Ovary (tissue), 3 donors: ENCODE data around the gene CRTC2.

Experiments used
- POLR2A ChIP-seq: fragments of 450-650 bp; IDR thresholded peaks from one replicate; pipeline ENCODE4 v1.6.1; 2017; ENCODE audit warnings: antibody characterized with exemption, mild to moderate bottlenecking, moderate library complexity
- TF ChIP-seq, protein P1 (sequence below), 3 donors: fragments of 450-650 bp in 2 of 3; fragments of 200-600 bp in 1 of 3; IDR thresholded peaks; one replicate each; pipeline versions ENCODE4 v1.5.1 to v1.8.0; 2016 to 2022; ENCODE audit warnings: antibody characterized with exemption in 3 of 3, mild to moderate bottlenecking in 1 of 3
- donor health status: DM: no; HTN: no; CAD: no.

DNA sequence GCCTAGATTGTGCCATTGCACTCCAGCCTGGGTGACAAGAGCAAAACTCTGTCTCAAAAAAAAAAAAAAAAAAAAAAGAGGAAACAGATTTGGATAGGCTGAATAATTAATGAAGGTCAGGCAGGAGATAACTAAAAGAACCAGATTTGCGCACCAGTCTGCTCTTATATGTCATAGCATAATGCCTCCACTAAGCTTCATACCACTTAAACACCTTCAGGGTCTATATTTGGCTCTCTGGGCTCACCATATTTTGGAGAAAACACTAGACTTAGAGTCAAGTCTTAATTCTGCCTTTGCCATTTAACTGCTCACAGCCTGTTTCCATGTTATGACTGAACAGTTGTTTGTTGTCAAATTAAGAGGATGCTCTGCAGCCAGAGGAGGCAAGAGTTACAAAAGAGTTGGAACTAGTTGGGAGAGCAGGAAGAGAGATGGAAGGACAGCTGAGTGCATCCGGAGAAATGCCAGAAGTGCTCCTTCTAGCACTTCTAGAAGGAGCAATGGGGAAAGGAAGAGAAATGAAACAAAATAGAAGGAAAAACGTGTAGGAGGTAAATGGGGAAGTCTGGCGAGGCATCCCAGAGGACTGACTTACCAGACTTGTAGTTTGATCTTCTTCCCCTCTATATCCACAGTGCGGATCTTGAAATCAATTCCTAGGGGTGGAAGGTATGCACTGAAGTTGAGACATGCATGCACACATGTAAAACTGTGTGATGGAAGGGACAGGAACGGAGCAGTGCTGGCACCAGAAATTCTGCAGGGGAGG, 25.9 kb upstream of the CRTC2 start:
- TF ChIP-seq POLR2A: no peak
- TF ChIP-seq, protein P1, sequence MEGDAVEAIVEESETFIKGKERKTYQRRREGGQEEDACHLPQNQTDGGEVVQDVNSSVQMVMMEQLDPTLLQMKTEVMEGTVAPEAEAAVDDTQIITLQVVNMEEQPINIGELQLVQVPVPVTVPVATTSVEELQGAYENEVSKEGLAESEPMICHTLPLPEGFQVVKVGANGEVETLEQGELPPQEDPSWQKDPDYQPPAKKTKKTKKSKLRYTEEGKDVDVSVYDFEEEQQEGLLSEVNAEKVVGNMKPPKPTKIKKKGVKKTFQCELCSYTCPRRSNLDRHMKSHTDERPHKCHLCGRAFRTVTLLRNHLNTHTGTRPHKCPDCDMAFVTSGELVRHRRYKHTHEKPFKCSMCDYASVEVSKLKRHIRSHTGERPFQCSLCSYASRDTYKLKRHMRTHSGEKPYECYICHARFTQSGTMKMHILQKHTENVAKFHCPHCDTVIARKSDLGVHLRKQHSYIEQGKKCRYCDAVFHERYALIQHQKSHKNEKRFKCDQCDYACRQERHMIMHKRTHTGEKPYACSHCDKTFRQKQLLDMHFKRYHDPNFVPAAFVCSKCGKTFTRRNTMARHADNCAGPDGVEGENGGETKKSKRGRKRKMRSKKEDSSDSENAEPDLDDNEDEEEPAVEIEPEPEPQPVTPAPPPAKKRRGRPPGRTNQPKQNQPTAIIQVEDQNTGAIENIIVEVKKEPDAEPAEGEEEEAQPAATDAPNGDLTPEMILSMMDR (IDR thresholded peaks at IDR 0.05): no peak
